ENCODE measurements around the gene GDAP1L1.

DNA sequence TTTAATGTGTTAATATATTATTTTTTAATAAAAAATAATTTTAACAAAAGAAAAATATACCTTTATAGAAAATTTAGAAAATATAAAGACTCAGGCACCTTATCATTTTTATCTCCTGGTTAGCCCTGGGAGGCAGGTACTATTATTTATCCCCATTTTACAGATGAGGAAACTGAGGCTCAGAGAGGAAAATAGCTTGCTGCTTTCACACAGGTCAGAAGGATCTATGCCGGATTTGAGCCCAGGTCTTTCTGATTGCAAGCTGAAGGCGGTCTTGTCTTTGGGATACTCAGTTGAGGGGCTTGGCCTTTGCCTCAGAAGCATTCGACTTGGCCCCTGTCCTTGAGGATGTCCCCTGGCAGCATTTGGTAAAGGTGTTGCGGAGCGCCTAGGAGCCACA, 25.1 kb upstream of the GDAP1L1 start:
- TF ChIP-seq, protein P1, sequence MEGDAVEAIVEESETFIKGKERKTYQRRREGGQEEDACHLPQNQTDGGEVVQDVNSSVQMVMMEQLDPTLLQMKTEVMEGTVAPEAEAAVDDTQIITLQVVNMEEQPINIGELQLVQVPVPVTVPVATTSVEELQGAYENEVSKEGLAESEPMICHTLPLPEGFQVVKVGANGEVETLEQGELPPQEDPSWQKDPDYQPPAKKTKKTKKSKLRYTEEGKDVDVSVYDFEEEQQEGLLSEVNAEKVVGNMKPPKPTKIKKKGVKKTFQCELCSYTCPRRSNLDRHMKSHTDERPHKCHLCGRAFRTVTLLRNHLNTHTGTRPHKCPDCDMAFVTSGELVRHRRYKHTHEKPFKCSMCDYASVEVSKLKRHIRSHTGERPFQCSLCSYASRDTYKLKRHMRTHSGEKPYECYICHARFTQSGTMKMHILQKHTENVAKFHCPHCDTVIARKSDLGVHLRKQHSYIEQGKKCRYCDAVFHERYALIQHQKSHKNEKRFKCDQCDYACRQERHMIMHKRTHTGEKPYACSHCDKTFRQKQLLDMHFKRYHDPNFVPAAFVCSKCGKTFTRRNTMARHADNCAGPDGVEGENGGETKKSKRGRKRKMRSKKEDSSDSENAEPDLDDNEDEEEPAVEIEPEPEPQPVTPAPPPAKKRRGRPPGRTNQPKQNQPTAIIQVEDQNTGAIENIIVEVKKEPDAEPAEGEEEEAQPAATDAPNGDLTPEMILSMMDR (IDR thresholded peaks at IDR 0.05; ENCODE audit: poor library complexity), result no peak
- TF ChIP-seq EZH2phosphoT487 (IDR thresholded peaks at IDR 0.05; ENCODE audit: low read depth, severe bottlenecking, unreplicated experiment), result no peak

Data from hepatocyte (in vitro differentiated cells).